H1 (cell line): ENCODE results near the gene UBTD2. TPM values are rescaled to one million over a fixed set of nuclear protein-coding genes. Genes with fewer than 3 reads are reported as not detected.

Experiments used
- HDAC2 ChIP-seq, 2 experiments: fragments of 300-600 bp in 1 of 2; sonication (generic) in 1 of 2; IDR thresholded peaks; 2 replicates each; pipeline ENCODE4 v1.6.1; 2011 to 2012; ENCODE audit warnings: low read depth in 2 of 2, low read length in 2 of 2, mild to moderate bottlenecking in 2 of 2, moderate library complexity in 2 of 2, borderline replicate concordance in 1 of 2, inconsistent platforms in 1 of 2
- polyA plus RNA-seq, 7 experiments: library from polyadenylated mRNA; depleted of rRNA in 3 of 7; stranded (reverse) in 5 of 7; unstranded in 2 of 7; fragments of >200 nt in 5 of 7; fragments of 200-250 nt in 2 of 7; gene quantifications; 1 replicate in 5 of 7; 2 replicates in 1 of 7; 4 replicates in 1 of 7; pipeline versions ENCODE4 v1.2.1 to v1.2.3, GENCODE V29; 2011 to 2013; ENCODE audit warnings: missing spikeins in 2 of 7, mixed read lengths in 2 of 7
- total RNA-seq: library from RNA; stranded (reverse); fragmentation: NEBNext Ultra II Directional; extraction: Animal tissue kit (Norgen Biotek cat#: 25700); gene quantifications from 2 replicates; pipeline ENCODE4 v1.2.1, GENCODE V29; 2021

The UBTD2 gene
- total and polyA plus RNA-seq, 2 of the 8 experiments (the other 6 are each of a cell fraction or from before 2014, with no cell fraction given) = 14.5 to 39.2 TPM

DNA sequence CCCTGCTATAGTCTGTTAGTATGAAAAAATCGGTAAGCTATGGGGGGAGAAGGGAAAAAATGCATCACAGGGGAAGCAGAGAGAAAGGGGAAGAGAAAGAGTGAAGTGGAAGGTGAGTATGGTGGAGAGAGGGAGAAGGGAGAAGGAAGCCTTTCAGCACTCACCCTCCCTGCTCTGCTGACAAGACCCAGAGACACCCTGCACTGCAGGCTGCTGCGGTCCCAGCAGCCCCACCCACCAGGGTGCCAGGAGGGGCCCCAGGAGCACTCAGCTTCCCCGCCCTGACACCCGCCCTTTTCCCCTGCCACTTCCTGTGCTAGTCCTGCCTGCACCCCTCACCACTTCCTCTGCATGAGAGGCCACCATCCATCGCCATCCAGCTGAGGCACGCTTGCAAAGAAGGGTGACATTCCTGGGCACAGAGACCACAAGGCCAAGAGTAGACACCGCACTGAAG is 108.3 kb downstream of the UBTD2 start (continued):
- no peak for TF ChIP-seq HDAC2 (IDR thresholded peaks at IDR 0.05; ENCODE audit: borderline replicate concordance in 1 of 2, low read depth in 2 of 2, low read length in 2 of 2)
- TF ChIP-seq, all 59 proteins: peak for 0
